Activated CD8-positive, alpha-beta memory T cell treated with anti-CD3 and anti-CD28 coated beads, Interleukin-2, amount 50 U/mL, for 4 hours (primary cell): ENCODE data around the gene STIM2.
A peak's percentile ranks its signal among the peaks of the same experiment; 100 is the strongest.
"Not testable (repeated sequence)": the region's sequence is repeated elsewhere in the genome, so short reads cannot be mapped to it uniquely, and the experiment has no call there.

Source experiments
- DNase-seq: peaks from one replicate; pipeline ENCODE4 v3.0.0-alpha.2; 2020

The STIM2 gene

DNA sequence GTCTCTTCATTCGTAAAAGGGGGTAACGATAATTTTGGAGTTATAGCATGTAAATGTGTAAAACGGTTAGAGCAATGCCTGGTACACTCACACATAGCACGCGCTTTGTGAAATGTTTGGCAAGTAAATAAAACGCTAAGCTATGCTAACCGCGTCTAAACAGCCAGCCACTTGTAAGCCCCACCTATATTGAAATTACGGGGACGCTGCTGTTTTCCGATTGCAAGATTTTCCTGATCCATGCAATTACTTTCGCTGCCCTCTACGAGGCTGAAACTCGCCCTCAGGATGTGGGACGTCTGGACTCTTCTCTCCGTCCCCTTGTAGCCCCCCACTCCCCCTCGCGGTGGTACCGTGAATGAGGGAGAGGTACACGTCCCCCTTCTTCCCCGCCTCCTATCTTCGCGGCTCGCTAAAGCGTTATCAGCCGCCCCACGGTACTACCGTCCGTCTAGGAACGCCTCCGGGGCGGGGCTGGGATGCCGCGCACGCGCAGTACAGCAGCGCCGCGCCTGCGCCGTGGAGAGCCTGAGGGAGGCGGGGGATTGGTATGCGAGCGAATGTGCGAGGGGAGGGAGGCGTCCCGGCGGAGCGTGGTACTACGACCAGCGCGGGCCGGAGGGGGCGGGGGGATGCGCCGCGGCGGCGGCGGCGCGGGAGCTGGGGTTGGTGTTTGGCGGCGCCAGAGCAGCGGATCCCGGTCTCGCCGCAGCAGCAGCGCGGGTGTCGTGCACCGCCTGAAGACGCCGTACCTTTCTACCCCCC is at the start of gene STIM2:
STIM2 (plus strand) TSS at position 685 of the 765 bp plus-strand sequence.
- peak; percentile 98 for DNase-seq

GRCh38 chr4:26811571-26811970 is 49.1 kb upstream of the STIM2 start:
- DNase-seq, result not testable (repeated sequence)

DNA sequence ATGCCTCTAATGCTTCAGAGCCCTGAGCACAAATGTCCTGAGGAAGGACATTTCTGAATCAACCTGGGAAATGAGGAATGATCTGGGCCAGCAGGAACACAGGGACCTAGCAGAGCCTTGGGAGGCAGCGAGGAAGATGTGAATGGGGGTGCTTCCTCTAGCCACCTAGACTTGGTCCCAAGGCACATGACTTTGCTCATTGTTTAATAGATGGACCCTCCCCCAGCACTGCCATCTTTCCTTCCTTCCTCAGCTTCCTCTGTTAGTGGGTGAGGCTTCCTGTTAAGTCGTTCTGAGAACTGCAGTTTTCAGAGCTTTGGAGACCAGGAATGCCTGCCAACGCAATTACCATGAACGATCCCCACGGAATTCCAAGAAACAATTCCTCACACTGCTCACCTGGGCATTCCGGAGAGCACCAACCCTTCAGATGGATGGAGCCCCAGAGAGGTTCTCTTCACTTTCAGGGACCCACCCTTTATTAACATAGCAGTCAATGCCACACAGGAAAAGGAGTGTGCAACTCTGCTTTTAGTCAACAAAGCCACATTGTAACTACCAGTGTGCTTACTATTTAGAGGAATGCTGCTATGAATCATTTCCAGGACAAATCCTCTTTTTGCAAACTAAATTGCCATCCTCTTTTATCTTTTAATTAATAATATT is 48.5 kb upstream of the STIM2 start:
- DNase-seq, result no peak

DNA sequence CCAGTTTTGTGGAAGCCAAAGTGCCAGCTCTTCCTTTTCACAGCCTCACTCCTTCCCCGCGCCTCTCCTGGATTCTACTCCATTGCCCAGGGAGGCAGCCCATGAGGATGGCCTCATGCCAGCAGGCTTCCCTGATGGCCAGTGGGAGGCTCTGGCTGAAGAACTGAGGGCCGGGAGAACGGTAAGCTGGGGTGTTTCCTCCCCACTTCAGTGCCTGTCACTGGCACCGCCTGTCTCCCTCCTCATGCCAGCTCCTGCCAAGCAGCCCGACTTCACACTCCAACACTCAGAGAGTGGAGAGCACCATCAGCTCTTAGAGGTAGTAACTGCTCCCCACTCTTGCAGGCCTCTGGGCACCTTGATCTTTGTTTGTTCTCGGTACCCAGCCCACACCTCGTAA is 46.9 kb upstream of the STIM2 start:
- no peak for DNase-seq

GRCh38 chr4:26815199-26815598 is 45.4 kb upstream of the STIM2 start:
- no peak for DNase-seq

DNA sequence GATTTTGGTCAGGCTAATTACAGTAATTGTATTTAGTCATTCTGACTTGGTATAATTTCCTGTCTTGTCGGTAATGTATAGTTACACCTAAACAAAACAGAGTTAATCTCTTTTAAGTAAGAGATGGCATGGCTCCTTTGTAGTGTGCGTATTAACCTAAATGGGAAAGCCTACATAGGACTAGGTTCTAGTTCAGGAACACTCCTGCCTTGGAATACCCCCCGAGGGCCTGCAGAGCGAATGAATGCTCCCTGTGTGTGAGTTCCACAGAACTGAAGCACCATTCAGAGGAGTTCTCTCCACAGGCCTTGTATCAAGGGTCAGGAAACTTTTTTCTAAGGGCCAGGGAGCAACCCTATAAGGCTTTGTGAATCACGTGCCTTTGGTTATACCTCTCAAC is 44.9 kb upstream of the STIM2 start:
- DNase-seq, result no peak

DNA sequence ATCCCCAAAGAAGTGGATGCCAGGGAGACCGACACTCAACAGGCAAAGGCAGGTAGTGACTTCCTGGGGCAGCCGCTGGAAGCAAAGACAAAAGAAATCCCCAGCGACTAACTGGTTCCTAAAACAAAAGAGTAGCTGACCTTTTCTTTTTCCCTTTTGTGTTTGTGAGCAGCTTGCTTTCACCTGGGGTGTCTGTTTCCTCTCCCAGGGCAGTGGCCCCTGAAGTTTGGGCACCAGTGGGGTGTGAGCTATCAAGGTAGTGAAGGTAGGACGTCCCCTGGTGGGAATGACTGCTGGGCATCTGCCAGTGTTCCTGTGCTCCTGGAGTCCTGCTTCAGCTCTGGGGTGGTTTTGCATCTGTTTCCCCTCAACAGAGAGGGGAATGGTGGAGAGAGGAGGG is 41.6 kb upstream of the STIM2 start:
- DNase-seq, result no peak

- no peak for DNase-seq
Observed at GRCh38 chr4:26819478-26820095, 41.1 kb upstream of the STIM2 start.

GRCh38 chr4:26820346-26820745 is 40.3 kb upstream of the STIM2 start:
- DNase-seq, result no peak

DNA sequence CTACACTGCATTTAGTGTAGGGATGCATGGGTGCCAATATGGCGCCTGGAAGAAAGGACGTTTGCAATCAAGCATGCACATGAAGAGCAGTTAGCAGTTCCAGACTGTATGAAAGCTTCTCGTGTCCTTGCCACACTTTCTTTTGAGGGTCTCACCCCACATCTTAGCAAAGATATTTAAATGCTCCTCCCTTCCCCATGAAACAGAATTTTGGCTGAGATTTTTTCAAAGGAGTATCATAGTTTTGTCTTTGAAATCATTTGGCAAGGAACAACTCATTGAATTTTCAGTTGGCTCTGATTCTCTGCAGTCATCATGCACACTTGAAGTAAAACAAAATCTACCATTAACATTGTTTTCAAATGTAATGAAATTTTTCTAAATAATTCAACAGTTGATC is 39.6 kb upstream of the STIM2 start:
- no peak for DNase-seq

- DNase-seq, result no peak
Observed at GRCh38 chr4:26821677-26822503, 38.8 kb upstream of the STIM2 start.

DNA sequence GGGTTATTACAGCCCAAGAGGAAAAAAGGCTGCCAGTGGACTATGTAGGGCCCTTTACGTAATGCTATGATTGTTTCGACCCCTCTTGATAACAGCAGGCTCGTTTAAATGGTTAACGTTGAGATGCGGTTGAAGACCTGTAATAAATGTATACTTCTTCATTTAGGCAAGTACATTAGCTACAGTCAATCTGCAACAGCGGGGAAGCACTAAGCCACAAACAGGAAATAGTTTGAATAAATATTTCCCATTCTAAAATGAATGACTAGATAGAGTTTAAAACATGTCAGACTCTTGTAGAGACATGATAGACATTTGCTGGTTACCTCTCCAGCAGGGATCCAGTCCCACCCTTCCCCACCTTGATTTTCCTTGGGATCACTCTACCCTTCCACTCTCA is 38.1 kb upstream of the STIM2 start:
- DNase-seq, result no peak

DNA sequence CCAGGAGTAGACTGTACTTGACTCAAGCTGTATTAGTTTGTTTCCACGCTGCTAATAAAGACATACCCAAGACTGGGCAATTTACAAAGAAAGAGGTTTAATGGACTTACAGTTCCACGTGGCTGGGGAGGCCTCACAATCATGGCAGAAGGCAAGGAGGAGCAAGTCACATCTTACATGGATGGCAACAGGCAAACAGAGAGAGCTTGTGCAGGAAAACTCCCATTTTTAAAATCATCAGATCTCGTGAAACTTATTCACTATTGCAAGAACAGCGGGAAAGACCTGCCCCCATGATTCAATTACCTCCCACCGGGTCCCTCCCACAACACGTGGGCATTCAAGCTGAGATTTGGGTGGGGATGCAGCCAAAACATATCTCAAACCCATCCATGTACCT is 37.7 kb upstream of the STIM2 start:
- not testable (repeated sequence) for DNase-seq

DNA sequence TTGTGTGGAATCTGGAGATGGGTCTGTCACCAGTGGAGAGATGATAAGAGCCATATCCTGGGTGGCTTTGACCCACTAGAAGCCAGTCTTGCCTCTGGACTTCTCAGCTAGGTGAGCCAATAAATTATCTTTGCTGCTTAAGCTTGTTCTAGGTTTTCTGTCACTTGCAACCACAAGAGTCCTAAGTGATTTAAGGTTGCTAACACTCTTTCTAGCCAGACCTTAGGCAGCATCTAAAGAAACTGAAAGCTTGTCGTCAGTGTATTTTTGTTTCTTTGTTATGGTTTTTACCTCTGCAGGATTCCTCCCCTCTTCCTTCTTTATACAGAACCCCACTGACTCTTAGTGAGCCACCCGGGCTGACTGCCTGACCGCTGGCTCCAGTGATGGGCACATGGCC is 37.1 kb upstream of the STIM2 start:
- no peak for DNase-seq

DNA sequence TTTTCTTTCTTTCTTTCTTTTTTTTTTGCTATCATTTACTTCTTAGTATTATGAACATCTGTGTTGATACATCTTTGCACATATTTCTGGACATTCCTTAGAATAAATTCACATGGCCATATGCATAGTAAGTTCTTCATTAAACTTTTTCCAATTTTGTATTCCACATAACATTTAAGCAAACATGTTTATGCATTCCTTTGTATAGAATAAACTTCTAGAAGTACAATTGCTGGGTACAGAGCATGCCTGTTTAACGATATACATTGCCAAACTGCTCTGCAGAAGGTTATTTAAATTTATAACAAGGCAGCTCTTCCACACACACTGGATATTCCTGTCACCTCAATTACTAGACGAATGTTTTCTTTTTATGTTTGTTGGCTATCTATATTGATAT is 36.0 kb upstream of the STIM2 start:
- no peak for DNase-seq

DNA sequence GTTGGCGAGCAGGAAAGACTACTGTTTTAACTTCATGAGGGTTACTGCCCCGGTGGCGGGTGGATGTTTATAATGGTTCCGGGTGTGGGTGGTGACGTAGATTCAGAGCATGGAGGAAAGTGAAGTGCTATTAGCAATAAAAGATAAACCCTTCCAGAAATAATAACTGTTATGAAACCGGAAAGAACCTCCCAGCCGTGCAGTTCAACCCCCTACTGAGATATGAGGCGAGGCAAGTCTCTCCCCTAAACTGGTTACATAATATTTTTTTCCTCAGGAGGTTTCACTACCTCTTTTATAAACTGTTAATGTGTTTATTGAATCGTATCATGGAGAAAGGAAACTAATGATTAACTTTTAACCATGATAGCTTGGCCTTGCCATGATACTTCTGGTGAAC is 33.9 kb upstream of the STIM2 start:
- no peak for DNase-seq

DNA sequence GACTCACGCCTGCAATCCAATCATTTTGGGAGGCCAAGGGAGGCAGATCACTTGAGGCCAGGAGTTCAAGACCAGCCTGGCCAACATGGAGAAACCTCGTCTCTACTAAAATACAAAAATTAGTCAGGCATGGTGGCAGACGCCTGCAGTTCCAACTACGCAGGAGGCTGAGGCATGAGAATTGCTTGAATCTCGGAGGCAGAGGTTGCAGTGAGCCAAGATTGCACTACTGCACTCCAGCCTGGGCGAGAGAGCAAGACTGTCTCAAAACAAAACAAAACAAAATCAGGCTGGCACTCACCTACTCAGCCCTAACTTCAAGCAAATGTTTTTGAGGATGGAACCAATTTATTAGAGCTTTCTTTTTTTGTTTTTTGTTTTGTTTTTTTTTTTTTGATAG is 33.3 kb upstream of the STIM2 start:
- not testable (repeated sequence) for DNase-seq

- no peak for DNase-seq
Observed at GRCh38 chr4:26827798-26828197, 32.8 kb upstream of the STIM2 start.

DNA sequence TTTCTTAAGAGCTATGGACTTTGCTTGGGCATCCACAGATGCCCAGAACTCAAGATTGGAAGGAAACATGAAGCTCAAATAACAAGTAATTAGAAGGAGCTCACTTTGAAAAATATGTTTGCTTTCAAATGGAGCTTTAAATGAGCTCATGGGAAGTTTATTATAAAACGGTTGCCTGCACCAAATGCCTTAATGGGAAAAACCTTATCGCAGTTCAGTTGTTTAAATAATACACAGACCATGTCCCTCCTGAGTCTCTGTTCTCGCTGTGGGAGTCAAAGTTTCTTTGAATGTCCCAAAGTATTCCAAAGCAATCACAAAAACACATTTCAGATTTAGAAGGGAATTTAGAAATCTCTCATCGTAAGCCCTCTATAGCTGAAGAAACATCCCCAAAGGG is 31.6 kb upstream of the STIM2 start:
- no peak for DNase-seq

DNA sequence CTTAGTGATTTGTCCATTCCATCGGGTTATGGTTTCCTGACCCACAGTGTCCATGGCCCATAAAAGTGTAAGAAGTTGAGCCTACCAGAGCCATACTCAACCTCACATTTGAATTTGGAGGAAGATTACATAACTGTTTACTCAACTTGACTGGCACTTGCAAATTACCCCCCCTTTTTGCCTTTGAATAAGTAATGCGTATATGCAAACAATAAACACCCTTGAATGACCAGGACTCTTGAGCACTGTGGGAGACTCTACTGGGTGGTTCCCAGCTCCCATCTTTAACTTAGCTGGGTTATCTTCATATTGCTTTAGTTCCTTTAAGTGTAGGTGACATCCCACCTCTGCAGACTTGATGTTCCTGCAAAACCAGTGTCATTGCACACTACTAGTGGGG is 30.6 kb upstream of the STIM2 start:
- DNase-seq, result no peak

- DNase-seq, result no peak
Observed at GRCh38 chr4:26830701-26831100, 29.9 kb upstream of the STIM2 start.

GRCh38 chr4:26836539-26836938 is 24.1 kb upstream of the STIM2 start:
- no peak for DNase-seq
